B cell (primary cell): ENCODE results near the gene FES. TPM values are rescaled to one million over a fixed set of nuclear protein-coding genes. Genes with fewer than 3 reads are reported as not detected.

ENCODE experiments used
- ATAC-seq: fragments of 200-7000 bp; cut with Tn5 transposase; one replicate; pipeline ENCODE4 v1.10.0; 2021; ENCODE audit warnings: low read depth, mild to moderate bottlenecking, moderate number of reproducible peaks, moderate library complexity
- CTCF ChIA-PET: fragments of 350-600 bp; sonication (Branson Sonifier 250); formaldehyde crosslinking; loops from one replicate; lab custom pipeline; 2021; ENCODE audit warnings: antibody characterized with exemption, inconsistent platforms; lab: Charles Lee
- POLR2A ChIA-PET: fragments of 350-600 bp; sonication (Branson Sonifier 250); formaldehyde crosslinking; loops from one replicate; lab custom pipeline; 2021; ENCODE audit warnings: antibody characterized with exemption; lab: Charles Lee
- DNase-seq: peaks from one replicate; pipeline ENCODE4 v3.0.0; 2013
- H2AFZ ChIP-seq: 2 replicates; pipeline ENCODE4 v1.6.1; 2012; ENCODE audit warnings: mild to moderate bottlenecking, low read depth, low read length; ENCODE audit not compliant: insufficient read depth, poor library complexity, severe bottlenecking
- H3K27ac ChIP-seq, 2 donors: 1 replicate in 1 of 2; 2 replicates in 1 of 2; pipeline ENCODE4 v1.5.1; 2012 to 2013; ENCODE audit warnings: low read length in 2 of 2, mild to moderate bottlenecking in 2 of 2, moderate library complexity in 1 of 2
- H3K27me3 ChIP-seq, 4 experiments: fragments of 200-600 bp in 1 of 4; sonication (generic) in 1 of 4; replicated peaks in 1 of 4; 1 replicate in 2 of 4; 2 replicates in 2 of 4; pipeline versions ENCODE4 v1.6.1 to v1.7.0; 2013 to 2016; ENCODE audit warnings: low read length in 3 of 4, mild to moderate bottlenecking in 2 of 4, mixed read lengths in 1 of 4, moderate library complexity in 1 of 4; ENCODE audit not compliant: insufficient read depth in 4 of 4, control insufficient read depth in 3 of 4; ENCODE audit errors: control extremely low read depth in 1 of 4
- H3K36me3 ChIP-seq, 2 experiments: replicated peaks in 1 of 2; 1 replicate in 1 of 2; 2 replicates in 1 of 2; pipeline versions ENCODE4 v1.6.1 to v1.7.1; 2013; ENCODE audit warnings: low read length in 1 of 2; ENCODE audit not compliant: insufficient read depth in 2 of 2, control insufficient read depth in 1 of 2; ENCODE audit errors: control extremely low read depth in 1 of 2, extremely low read depth in 1 of 2
- H3K4me1 ChIP-seq, 2 donors: fragments of 200-600 bp in 1 of 2; sonication (generic) in 1 of 2; 1 replicate in 1 of 2; 2 replicates in 1 of 2; pipeline versions ENCODE4 v1.5.1 to v1.6.1; 2013 to 2017; ENCODE audit warnings: low read length in 2 of 2; ENCODE audit not compliant: control insufficient read depth in 2 of 2, insufficient read depth in 2 of 2
- H3K4me2 ChIP-seq: replicated peaks from 2 replicates; pipeline ENCODE3; 2012; ENCODE audit warnings: mild to moderate bottlenecking, low read depth, low read length; ENCODE audit not compliant: poor library complexity, severe bottlenecking
- H3K4me3 ChIP-seq, 5 experiments: fragments of 200-600 bp in 1 of 5; sonication (generic) in 1 of 5; 1 replicate in 3 of 5; 2 replicates in 2 of 5; pipeline versions ENCODE4 v1.5.1 to v1.7.0; 2011 to 2016; ENCODE audit warnings: low read length in 4 of 5, mild to moderate bottlenecking in 4 of 5, low read depth in 2 of 5, control low read depth in 1 of 5, moderate library complexity in 1 of 5; ENCODE audit not compliant: insufficient read depth in 1 of 5; ENCODE audit errors: control extremely low read depth in 1 of 5, extremely low read depth in 1 of 5
- H3K79me2 ChIP-seq: fragments of 200-600 bp; sonication (generic); one replicate; pipeline ENCODE4 v1.6.0; 2016; ENCODE audit warnings: low read length; ENCODE audit not compliant: control insufficient read depth, insufficient read depth
- H3K9ac ChIP-seq: fragments of 200-600 bp; sonication (generic); 2 replicates; pipeline ENCODE4 v1.6.1; 2017; ENCODE audit warnings: mild to moderate bottlenecking, low read length, moderate library complexity
- H3K9me3 ChIP-seq, 3 donors: one replicate each; pipeline versions ENCODE4 v1.6.1 to v1.7.1; 2013; ENCODE audit warnings: low read length in 2 of 3; ENCODE audit not compliant: control insufficient read depth in 2 of 3, insufficient read depth in 1 of 3; ENCODE audit errors: control extremely low read depth in 1 of 3
- H4K20me1 ChIP-seq: 2 replicates; pipeline ENCODE4 v1.6.0; 2012; ENCODE audit warnings: mild to moderate bottlenecking, low read length; ENCODE audit not compliant: insufficient read depth, control insufficient read depth, poor library complexity, severe bottlenecking
- H3K27ac Mint-ChIP-seq: one replicate; pipeline ENCODE4 v1.8.0; 2021; ENCODE audit warnings: mixed read lengths
- H3K27me3 Mint-ChIP-seq: one replicate; pipeline ENCODE4 v1.8.0; 2021; ENCODE audit warnings: mixed read lengths
- H3K4me1 Mint-ChIP-seq: one replicate; pipeline ENCODE4 v1.8.0; 2021; ENCODE audit warnings: mixed read lengths
- H3K4me3 Mint-ChIP-seq: one replicate; pipeline ENCODE4 v1.8.0; 2021; ENCODE audit warnings: mixed read lengths
- H3K9me3 Mint-ChIP-seq: one replicate; pipeline ENCODE4 v1.8.0; 2022; ENCODE audit warnings: mixed read lengths; ENCODE audit not compliant: insufficient read depth
- CTCF ChIP-seq: fragments of 200-600 bp; IDR thresholded peaks from one replicate; pipeline ENCODE4 v1.8.0; 2022; ENCODE audit warnings: antibody characterized with exemption, mild to moderate bottlenecking
- EZH2 ChIP-seq: IDR thresholded peaks from 2 replicates; pipeline ENCODE4 v1.6.1; 2012; ENCODE audit warnings: borderline replicate concordance, low read depth, mild to moderate bottlenecking, moderate library complexity, low read length; ENCODE audit not compliant: insufficient read depth, poor library complexity, severe bottlenecking
- WGBS: methylation state at CpG from one replicate; pipeline ENCODE4 v1.1.5; 2013; ENCODE audit warnings: missing lambda C conversion rate; ENCODE audit not compliant: insufficient coverage; 5-methylcytosine and 5-hydroxymethylcytosine counted together
- intact Hi-C: fragments of 100-400 bp; cut with micrococcal nuclease; formaldehyde crosslinking; loops from one replicate; pipeline ENCODE4 v1.10.0; 2022
- polyA plus RNA-seq: library from polyadenylated mRNA; depleted of rRNA; stranded (reverse); fragments of >200 nt; gene quantifications from 2 replicates; pipeline ENCODE4 v1.2.3, GENCODE V29; 2012
- total RNA-seq, 2 donors: library from RNA; stranded (reverse); fragments of 120-200 nt in 1 of 2; gene quantifications; 1 replicate in 1 of 2; 2 replicates in 1 of 2; pipeline versions ENCODE4 v1.2.3 to v1.2.4, GENCODE V29; 2013 to 2022

Gene FES
- total and polyA plus RNA-seq, 2 donors (not counting 1 experiment from before 2014, with no cell fraction given): 23.9 to 31.4 TPM

DNA sequence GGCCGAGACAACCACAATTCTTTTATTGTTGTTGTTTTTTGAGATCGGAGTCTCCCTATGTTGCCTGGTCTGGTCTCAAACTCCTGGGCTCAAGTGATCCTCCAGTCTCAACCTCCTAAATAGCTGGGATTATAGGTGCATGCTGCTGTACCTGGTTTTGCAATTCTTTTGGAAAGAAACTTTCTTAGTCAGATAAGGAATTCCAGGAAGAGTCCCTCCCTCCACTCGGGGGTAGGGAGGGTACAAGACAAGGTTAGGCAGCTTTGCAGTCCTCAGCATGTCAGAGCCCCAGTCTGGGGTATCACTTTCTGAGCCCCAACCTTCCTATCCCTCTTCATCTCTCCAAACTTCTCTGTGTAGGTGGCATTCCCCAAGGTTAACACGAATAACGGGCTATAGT lies 49.7 kb upstream of the FES start:
- Histone ChIP-seq H3K27me3 (no peaks in the 10 kb centered on the region), H3K36me3 (no peaks in the 10 kb centered on the region), H3K9me3 (no peaks in the 10 kb centered on the region), H3K9ac (no peak overlapping the region), H2AFZ (no peak overlapping the region), H4K20me1 (no peaks in the 10 kb centered on the region), H3K4me3 (no peak overlapping the region), H3K27ac (no peak overlapping the region), H3K4me2 (no peak overlapping the region), H3K4me1 (peaks cover 38 to 45% of the 10 kb centered on the region in 2 donors), H3K79me2 (peaks cover 1% of the 10 kb centered on the region)
- Mint-ChIP-seq H3K9me3 (no peaks in the 10 kb centered on the region), H3K27me3 (peaks cover 3% of the 10 kb centered on the region), H3K27ac (peak overlapping the region; percentile 10), H3K4me1 (peaks cover 39% of the 10 kb centered on the region), H3K4me3 (no peak overlapping the region)
- intact Hi-C loops: loop anchor here (5.0 kb wide), 2 partner anchors 38 to 53 kb away; no protein-coding TSS in a partner anchor
- ChIA-PET POLR2A (interaction anchor here (1.0 kb wide), 1 partner anchor 17 kb away, joined by 4 read pairs; no protein-coding TSS in a partner anchor), CTCF (interaction anchor here (1.3 to 1.4 kb wide), 2 partner anchors 16 to 51 kb away, joined by 3 to 4 read pairs; no protein-coding TSS in a partner anchor)
- ATAC-seq (no peak), DNase-seq (no peak)
- WGBS: 92% methylated on average over 2 of the region's 5 CpGs
- TF ChIP-seq EZH2 (no peak), CTCF (no peak)

- H3K27me3 Mint-ChIP-seq: no peaks in the 10 kb centered on the region
- no peaks in the 10 kb centered on the region for H3K36me3 ChIP-seq
- intact Hi-C loops: loop anchor here (5.0 kb wide), 2 partner anchors 36 to 51 kb away; no protein-coding TSS in a partner anchor
- no peak overlapping the region for H3K4me2 ChIP-seq
- H2AFZ ChIP-seq: no peak overlapping the region
- no peak overlapping the region for H3K27ac Mint-ChIP-seq
- TF ChIP-seq EZH2: no peak
- no peak for TF ChIP-seq CTCF
- ChIA-PET POLR2A (interaction anchor here (0.8 kb wide), 1 partner anchor 29 kb away, joined by 4 read pairs; no protein-coding TSS in a partner anchor), CTCF (interaction anchor here (0.9 kb wide), 1 partner anchor 8 kb away, joined by 3 read pairs; no protein-coding TSS in a partner anchor)
- H3K27ac ChIP-seq: no peak overlapping the region
- H4K20me1 ChIP-seq: no peaks in the 10 kb centered on the region
- H3K9me3 ChIP-seq: no peaks in the 10 kb centered on the region
- WGBS: 96% methylated on average over 4 of the region's 7 CpGs
- H3K4me1 Mint-ChIP-seq: peaks cover 34% of the 10 kb centered on the region
- H3K79me2 ChIP-seq: peaks cover 8% of the 10 kb centered on the region
- DNase-seq (no peak), ATAC-seq (no peak)
- no peak overlapping the region for H3K9ac ChIP-seq
- no peaks in the 10 kb centered on the region for H3K27me3 ChIP-seq
- no peak overlapping the region for H3K4me3 ChIP-seq
- H3K4me1 ChIP-seq: peaks cover 33 to 46% of the 10 kb centered on the region in 2 donors
- H3K4me3 Mint-ChIP-seq: no peak overlapping the region
- no peaks in the 10 kb centered on the region for H3K9me3 Mint-ChIP-seq
Observed at GRCh38 chr15:90836296-90836871, 47.9 kb upstream of the FES start.
